Measurements from ENCODE around the gene OVAAL. TPM values are rescaled to one million over a fixed set of nuclear protein-coding genes. Genes with fewer than 3 reads are reported as not detected.

The OVAAL gene
- total RNA-seq, 1 donor = not detected

- no peak for DNase-seq (ENCODE audit: low read depth)
- no peak overlapping the region for H3K4me3 ChIP-seq (ENCODE audit: low read depth, low read length)
- TF ChIP-seq CTCF (IDR thresholded peaks at IDR 0.05; ENCODE audit: insufficient read depth, low read depth, low read length) = no peak
Measured at GRCh38 chr1:180560868-180561600, 2.3 kb downstream of the OVAAL start.

GRCh38 chr1:180562640-180563025 is 3.9 kb downstream of the OVAAL start:
- H3K4me3 ChIP-seq (ENCODE audit: low read depth, low read length) = no peak overlapping the region
- DNase-seq (ENCODE audit: low read depth) = no peak
- no peak for TF ChIP-seq CTCF (IDR thresholded peaks at IDR 0.05; ENCODE audit: insufficient read depth, low read depth, low read length)

GRCh38 chr1:180563026-180563827 is 4.5 kb downstream of the OVAAL start:
- H3K4me3 ChIP-seq (ENCODE audit: low read depth, low read length) = no peak overlapping the region
- no peak for TF ChIP-seq CTCF (IDR thresholded peaks at IDR 0.05; ENCODE audit: insufficient read depth, low read depth, low read length)
- peak; percentile 55 for DNase-seq (ENCODE audit: low read depth)

GRCh38 chr1:180565121-180565871 is 6.5 kb downstream of the OVAAL start:
- TF ChIP-seq CTCF (IDR thresholded peaks at IDR 0.05; ENCODE audit: insufficient read depth, low read depth, low read length) = no peak
- no peak for DNase-seq (ENCODE audit: low read depth)
- H3K4me3 ChIP-seq (ENCODE audit: low read depth, low read length) = no peak overlapping the region

- H3K4me3 ChIP-seq (ENCODE audit: low read depth, low read length) = no peak overlapping the region
- DNase-seq (ENCODE audit: low read depth) = no peak
- no peak for TF ChIP-seq CTCF (IDR thresholded peaks at IDR 0.05; ENCODE audit: insufficient read depth, low read depth, low read length)
Measured at GRCh38 chr1:180566026-180566425, 7.3 kb downstream of the OVAAL start.

GRCh38 chr1:180566495-180566894 is 7.7 kb downstream of the OVAAL start:
- DNase-seq (ENCODE audit: low read depth) = no peak
- no peak overlapping the region for H3K4me3 ChIP-seq (ENCODE audit: low read depth, low read length)
- TF ChIP-seq CTCF (IDR thresholded peaks at IDR 0.05; ENCODE audit: insufficient read depth, low read depth, low read length) = no peak
